Activated naive CD8-positive, alpha-beta T cell treated with anti-CD3 and anti-CD28 coated beads, Interleukin-2, amount 50 U/mL, for 24 hours (primary cell): ENCODE measurements around the gene SFTPA2.
A peak's percentile ranks its signal among the peaks of the same experiment; 100 is the strongest.
"Not testable (repeated sequence)": the region's sequence is repeated elsewhere in the genome, so short reads cannot be mapped to it uniquely, and the experiment has no call there.

Experiments
- ATAC-seq: fragments of 150-1000 bp; cut with Tn5 transposase; one replicate; pipeline ENCODE4 v1.10.0; 2021
- DNase-seq: peaks from one replicate; pipeline ENCODE4 v3.0.0; 2021
- H3K27ac Mint-ChIP-seq: one replicate; pipeline ENCODE4 v1.8.0; 2021; ENCODE audit warnings: mild to moderate bottlenecking, mixed read lengths
- H3K27me3 Mint-ChIP-seq: one replicate; pipeline ENCODE4 v1.8.0; 2021; ENCODE audit warnings: mixed read lengths
- H3K36me3 Mint-ChIP-seq: one replicate; pipeline ENCODE4 v1.8.0; 2021; ENCODE audit warnings: low read depth, mixed read lengths
- H3K4me1 Mint-ChIP-seq: one replicate; pipeline ENCODE4 v1.8.0; 2021; ENCODE audit warnings: mixed read lengths
- H3K4me3 Mint-ChIP-seq: one replicate; pipeline ENCODE4 v1.8.0; 2021; ENCODE audit warnings: mild to moderate bottlenecking, moderate library complexity, mixed read lengths
- H3K9me3 Mint-ChIP-seq: one replicate; pipeline ENCODE4 v1.8.0; 2021; ENCODE audit warnings: mixed read lengths

Gene SFTPA2

GRCh38 chr10:79560160-79560709 is at the start of gene SFTPA2:
Gene SFTPA2, minus strand, starts transcription at chr10:79560407. Its CDS starts 924 bp downstream, at chr10:79559483.
- Mint-ChIP-seq H3K4me3 (no peak within 1 kb of the TSS), H3K4me1 (no peaks in the 10 kb centered on the region), H3K27ac (no peak within 1 kb of the TSS), H3K9me3 (no peaks in the 10 kb centered on the region), H3K36me3 (no peaks in the 10 kb centered on the region), H3K27me3 (peaks cover 8% of the 10 kb centered on the region)
- no peak for ATAC-seq
- DNase-seq = no peak

GRCh38 chr10:79608505-79609375 is 48.5 kb upstream of the SFTPA2 start:
- Mint-ChIP-seq H3K4me3 (no peak overlapping the region), H3K36me3 (no peaks in the 10 kb centered on the region), H3K27ac (no peak overlapping the region), H3K4me1 (no peaks in the 10 kb centered on the region), H3K27me3 (no peaks in the 10 kb centered on the region), H3K9me3 (no peaks in the 10 kb centered on the region)
- DNase-seq (peak; percentile 56), ATAC-seq (peak; percentile 55)

GRCh38 chr10:79605308-79605707 is 45.1 kb upstream of the SFTPA2 start:
- Mint-ChIP-seq H3K27me3 (no peaks in the 10 kb centered on the region), H3K4me1 (no peaks in the 10 kb centered on the region), H3K36me3 (no peaks in the 10 kb centered on the region), H3K4me3 (no peak overlapping the region), H3K9me3 (no peaks in the 10 kb centered on the region), H3K27ac (no peak overlapping the region)
- ATAC-seq (no peak), DNase-seq (no peak)

- H3K4me3 Mint-ChIP-seq = no peak overlapping the region
- H3K9me3 Mint-ChIP-seq = no peaks in the 10 kb centered on the region
- no peak overlapping the region for H3K27ac Mint-ChIP-seq
- H3K36me3 Mint-ChIP-seq = no peaks in the 10 kb centered on the region
- H3K27me3 Mint-ChIP-seq = no peaks in the 10 kb centered on the region
- H3K4me1 Mint-ChIP-seq = no peaks in the 10 kb centered on the region
- ATAC-seq = no peak
- no peak for DNase-seq
Observed at GRCh38 chr10:79604294-79604693, 44.1 kb upstream of the SFTPA2 start.

GRCh38 chr10:79602953-79603352 is 42.7 kb upstream of the SFTPA2 start:
- Mint-ChIP-seq H3K4me3 (no peak overlapping the region), H3K36me3 (no peaks in the 10 kb centered on the region)

GRCh38 chr10:79601939-79602338 is 41.7 kb upstream of the SFTPA2 start:
- ATAC-seq (no peak), DNase-seq (no peak)
- Mint-ChIP-seq H3K4me1 (no peaks in the 10 kb centered on the region), H3K27me3 (peaks cover 3% of the 10 kb centered on the region), H3K36me3 (no peaks in the 10 kb centered on the region), H3K27ac (no peak overlapping the region), H3K4me3 (no peak overlapping the region), H3K9me3 (peaks cover 8% of the 10 kb centered on the region)

More at GRCh38 chr10:79602953-79603352, 42.7 kb upstream of the SFTPA2 start:
- Mint-ChIP-seq H3K27me3 (peaks cover 3% of the 10 kb centered on the region), H3K9me3 (no peaks in the 10 kb centered on the region), H3K4me1 (no peaks in the 10 kb centered on the region), H3K27ac (no peak overlapping the region)
- ATAC-seq = no peak
- DNase-seq = no peak

- H3K4me3 Mint-ChIP-seq, H3K27ac Mint-ChIP-seq, ATAC-seq, H3K9me3 Mint-ChIP-seq, H3K4me1 Mint-ChIP-seq, H3K27me3 Mint-ChIP-seq, H3K36me3 Mint-ChIP-seq, DNase-seq: not testable (repeated sequence)
Observed at GRCh38 chr10:79599644-79600043, 39.4 kb upstream of the SFTPA2 start.

- H3K27ac Mint-ChIP-seq = no peak overlapping the region
- peaks cover 11% of the 10 kb centered on the region for H3K27me3 Mint-ChIP-seq
- no peak overlapping the region for H3K4me3 Mint-ChIP-seq
- H3K36me3 Mint-ChIP-seq = no peaks in the 10 kb centered on the region
- ATAC-seq (no peak), DNase-seq (no peak)
- peaks cover 8% of the 10 kb centered on the region for H3K9me3 Mint-ChIP-seq
- H3K4me1 Mint-ChIP-seq = no peaks in the 10 kb centered on the region
Observed at GRCh38 chr10:79595510-79595909, 35.3 kb upstream of the SFTPA2 start.

- H3K27me3 Mint-ChIP-seq = peaks cover 11% of the 10 kb centered on the region
- not testable (repeated sequence) for H3K27ac Mint-ChIP-seq, DNase-seq, H3K4me3 Mint-ChIP-seq, H3K9me3 Mint-ChIP-seq, H3K36me3 Mint-ChIP-seq, H3K4me1 Mint-ChIP-seq, ATAC-seq
Observed at GRCh38 chr10:79594565-79594964, 34.4 kb upstream of the SFTPA2 start.

GRCh38 chr10:79593377-79593776 is 33.2 kb upstream of the SFTPA2 start:
- Mint-ChIP-seq H3K4me1 (no peaks in the 10 kb centered on the region), H3K4me3 (no peak overlapping the region), H3K27ac (no peak overlapping the region), H3K9me3 (peaks cover 8% of the 10 kb centered on the region), H3K36me3 (no peaks in the 10 kb centered on the region), H3K27me3 (peaks cover 8% of the 10 kb centered on the region)
- DNase-seq = no peak
- no peak for ATAC-seq

- no peak overlapping the region for H3K27ac Mint-ChIP-seq
- DNase-seq (no peak), ATAC-seq (no peak)
- no peak overlapping the region for H3K4me3 Mint-ChIP-seq
- H3K4me1 Mint-ChIP-seq = no peaks in the 10 kb centered on the region
- H3K36me3 Mint-ChIP-seq = no peaks in the 10 kb centered on the region
- no peaks in the 10 kb centered on the region for H3K9me3 Mint-ChIP-seq
- H3K27me3 Mint-ChIP-seq = peaks cover 12% of the 10 kb centered on the region
Observed at GRCh38 chr10:79588800-79589199, 28.6 kb upstream of the SFTPA2 start.

- Mint-ChIP-seq H3K4me3 (no peak overlapping the region), H3K36me3 (no peaks in the 10 kb centered on the region), H3K4me1 (no peaks in the 10 kb centered on the region), H3K9me3 (no peaks in the 10 kb centered on the region), H3K27me3 (peaks cover 8% of the 10 kb centered on the region), H3K27ac (no peak overlapping the region)
- no peak for DNase-seq
- ATAC-seq = no peak
Observed at GRCh38 chr10:79586933-79587332, 26.7 kb upstream of the SFTPA2 start.

- DNase-seq (no peak), ATAC-seq (no peak)
- Mint-ChIP-seq H3K36me3 (no peaks in the 10 kb centered on the region), H3K4me3 (no peak overlapping the region), H3K4me1 (no peaks in the 10 kb centered on the region), H3K9me3 (no peaks in the 10 kb centered on the region), H3K27me3 (peaks cover 8% of the 10 kb centered on the region), H3K27ac (no peak overlapping the region)
Observed at GRCh38 chr10:79585870-79586527, 25.8 kb upstream of the SFTPA2 start.

- no peaks in the 10 kb centered on the region for H3K36me3 Mint-ChIP-seq
- no peaks in the 10 kb centered on the region for H3K9me3 Mint-ChIP-seq
- DNase-seq = no peak
- no peaks in the 10 kb centered on the region for H3K4me1 Mint-ChIP-seq
- H3K27me3 Mint-ChIP-seq = peaks cover 17% of the 10 kb centered on the region
- no peak overlapping the region for H3K27ac Mint-ChIP-seq
- no peak for ATAC-seq
- no peak overlapping the region for H3K4me3 Mint-ChIP-seq
Observed at GRCh38 chr10:79583488-79584024, 23.3 kb upstream of the SFTPA2 start.

GRCh38 chr10:79582954-79583353 is 22.7 kb upstream of the SFTPA2 start:
- not testable (repeated sequence) for H3K27ac Mint-ChIP-seq, H3K9me3 Mint-ChIP-seq
- peak; percentile 40 for ATAC-seq

More at GRCh38 chr10:79582954-79583353, 22.7 kb upstream of the SFTPA2 start:
- H3K4me3 Mint-ChIP-seq, H3K36me3 Mint-ChIP-seq, DNase-seq, H3K4me1 Mint-ChIP-seq: not testable (repeated sequence)
- peaks cover 17% of the 10 kb centered on the region for H3K27me3 Mint-ChIP-seq
